Hepatocyte (in vitro differentiated cells): ENCODE measurements around the gene CXCR5.

Source experiments
- EZH2 ChIP-seq: fragments of 200-600 bp; sonication (generic); IDR thresholded peaks from 2 replicates; pipeline ENCODE4 v1.6.1; 2016; ENCODE audit warnings: antibody characterized with exemption, mild to moderate bottlenecking, borderline replicate concordance
- TF ChIP-seq, protein P1 (sequence below): fragments of 200-600 bp; sonication (generic); IDR thresholded peaks from 2 replicates; pipeline ENCODE4 v1.5.1; 2016; ENCODE audit warnings: antibody characterized with exemption, mild to moderate bottlenecking; ENCODE audit not compliant: poor library complexity

DNA sequence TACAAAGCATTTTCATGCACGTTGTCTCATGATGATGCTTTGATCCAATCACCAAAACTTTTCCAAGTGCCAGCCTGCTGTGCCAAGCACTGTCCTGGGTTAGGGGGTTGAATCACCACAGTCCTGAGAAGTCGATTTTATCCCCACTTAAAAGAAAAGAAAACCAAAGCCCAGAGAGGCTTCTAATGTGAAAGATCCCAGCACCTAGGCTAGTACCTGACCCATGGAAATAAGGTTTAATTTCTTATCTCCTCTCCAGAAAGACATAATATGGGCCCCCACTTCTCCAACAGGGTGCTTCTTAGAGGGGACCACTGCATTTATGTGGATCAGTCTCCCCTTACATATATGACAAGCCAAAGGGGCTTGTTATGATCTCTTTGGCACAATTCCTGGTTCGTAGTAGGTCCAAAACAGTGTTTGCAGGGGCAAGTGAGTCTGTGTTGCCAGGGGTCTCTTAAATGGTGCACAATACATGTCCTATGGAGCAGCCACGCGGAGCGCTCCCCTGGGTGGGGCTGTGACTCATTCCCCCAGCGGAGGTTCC is 43.9 kb downstream of the CXCR5 start:
- TF ChIP-seq, protein P1, sequence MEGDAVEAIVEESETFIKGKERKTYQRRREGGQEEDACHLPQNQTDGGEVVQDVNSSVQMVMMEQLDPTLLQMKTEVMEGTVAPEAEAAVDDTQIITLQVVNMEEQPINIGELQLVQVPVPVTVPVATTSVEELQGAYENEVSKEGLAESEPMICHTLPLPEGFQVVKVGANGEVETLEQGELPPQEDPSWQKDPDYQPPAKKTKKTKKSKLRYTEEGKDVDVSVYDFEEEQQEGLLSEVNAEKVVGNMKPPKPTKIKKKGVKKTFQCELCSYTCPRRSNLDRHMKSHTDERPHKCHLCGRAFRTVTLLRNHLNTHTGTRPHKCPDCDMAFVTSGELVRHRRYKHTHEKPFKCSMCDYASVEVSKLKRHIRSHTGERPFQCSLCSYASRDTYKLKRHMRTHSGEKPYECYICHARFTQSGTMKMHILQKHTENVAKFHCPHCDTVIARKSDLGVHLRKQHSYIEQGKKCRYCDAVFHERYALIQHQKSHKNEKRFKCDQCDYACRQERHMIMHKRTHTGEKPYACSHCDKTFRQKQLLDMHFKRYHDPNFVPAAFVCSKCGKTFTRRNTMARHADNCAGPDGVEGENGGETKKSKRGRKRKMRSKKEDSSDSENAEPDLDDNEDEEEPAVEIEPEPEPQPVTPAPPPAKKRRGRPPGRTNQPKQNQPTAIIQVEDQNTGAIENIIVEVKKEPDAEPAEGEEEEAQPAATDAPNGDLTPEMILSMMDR = no peak
- no peak for TF ChIP-seq EZH2
